NCI-H2029 (cell line): ENCODE data around the gene LONP2.
"Not testable (repeated sequence)": the region's sequence is repeated elsewhere in the genome, so short reads cannot be mapped to it uniquely, and the experiment has no call there.

ENCODE experiments used
- DNase-seq: peaks from one replicate; lab custom pipeline; 2025; lab: John Stamatoyannopoulos, UW

LONP2 gene

DNA sequence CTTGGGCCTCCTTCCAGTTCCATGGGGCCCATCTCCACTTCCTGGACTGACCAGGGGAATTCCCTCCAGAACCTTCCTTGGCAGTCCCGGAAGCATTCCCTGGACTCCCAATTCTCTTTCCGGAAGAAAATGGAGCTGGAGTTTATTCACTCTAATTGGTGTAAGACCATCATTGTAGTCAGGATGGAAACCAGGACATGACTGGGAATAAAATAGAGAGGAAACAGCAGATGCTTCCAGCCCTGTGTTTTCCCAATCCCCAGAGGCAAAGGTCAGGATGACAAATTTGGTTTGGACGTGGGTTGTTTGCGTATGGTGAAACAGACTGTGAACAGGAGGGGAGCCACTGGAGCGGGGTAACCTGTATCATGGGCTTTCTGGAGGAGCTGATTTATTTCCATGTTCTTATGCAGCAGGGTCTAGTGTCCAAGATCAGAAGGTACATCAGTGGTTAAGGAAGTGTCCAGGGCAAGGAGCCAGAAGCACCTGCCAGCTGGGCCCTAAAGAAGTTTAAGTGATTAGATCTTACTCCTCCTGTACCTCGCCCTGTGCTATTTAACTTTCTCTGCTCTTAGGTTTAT lies 8.5 kb upstream of the LONP2 start:
- DNase-seq, result no peak

DNA sequence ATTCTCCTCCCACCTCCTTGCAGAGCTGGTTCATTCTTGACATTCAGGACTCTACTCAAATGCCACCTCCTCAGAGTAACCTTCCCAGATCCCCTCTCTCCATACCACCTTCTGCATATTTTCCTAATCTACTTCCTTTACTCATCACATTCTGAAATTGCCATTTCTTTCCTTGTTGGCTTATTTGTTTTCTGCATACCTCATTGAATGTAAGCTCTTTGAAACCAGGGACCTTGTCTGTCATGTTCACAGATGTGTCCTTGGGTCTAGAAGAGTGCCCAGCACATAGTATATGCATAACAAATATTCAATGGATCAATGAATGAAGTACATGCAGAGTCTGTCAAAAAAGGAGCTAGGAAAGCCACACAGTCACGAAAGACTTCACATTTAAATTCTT lies 7.8 kb upstream of the LONP2 start:
- no peak for DNase-seq

DNA sequence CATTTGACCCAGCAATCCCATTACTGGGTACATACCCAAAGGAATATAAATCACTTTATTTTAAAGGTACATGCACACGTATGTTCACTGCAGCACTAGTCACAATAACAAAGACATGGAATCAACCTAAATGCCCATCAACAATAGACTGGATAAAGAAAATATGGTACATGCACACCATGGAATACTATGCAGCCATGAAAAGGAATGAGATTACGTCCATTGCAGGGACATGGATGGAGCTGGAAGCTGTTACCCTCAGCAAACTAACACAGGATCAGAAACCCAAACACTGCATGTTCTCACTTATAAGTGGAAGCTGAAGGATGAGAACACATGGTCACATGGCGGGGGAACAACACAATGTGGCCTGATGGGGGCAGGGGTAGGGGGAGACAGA lies 4.0 kb upstream of the LONP2 start:
- not testable (repeated sequence) for DNase-seq

DNA sequence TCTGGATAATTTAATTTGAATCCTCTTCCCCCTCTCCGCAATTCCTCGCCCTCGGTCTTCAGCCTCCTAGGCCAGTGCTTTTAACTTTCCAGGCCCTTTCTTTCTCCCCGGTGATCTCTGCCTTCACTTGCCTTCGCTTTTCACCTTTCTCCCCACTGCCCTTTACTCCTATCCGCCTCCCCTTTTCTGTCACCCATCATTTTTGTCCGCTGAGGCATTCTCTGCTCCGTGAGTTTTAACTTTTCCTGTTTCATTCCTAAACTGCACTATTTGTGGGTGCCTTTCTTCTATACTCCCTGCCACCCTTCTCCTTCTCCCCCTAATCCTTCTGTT lies 729 bp downstream of the LONP2 start:
- no peak for DNase-seq

GRCh38 chr16:48246066-48246465 lies 2.0 kb downstream of the LONP2 start:
- no peak for DNase-seq

- no peak for DNase-seq
These were observed 3.2 kb downstream of the LONP2 start, which contains the start of gene ABCC11 for GRCh38 chr16:48247311-48247710. Gene ABCC11 (minus strand): TSS chr16:48247539. CDS start chr16:48231921, 15,618 bp downstream.

DNA sequence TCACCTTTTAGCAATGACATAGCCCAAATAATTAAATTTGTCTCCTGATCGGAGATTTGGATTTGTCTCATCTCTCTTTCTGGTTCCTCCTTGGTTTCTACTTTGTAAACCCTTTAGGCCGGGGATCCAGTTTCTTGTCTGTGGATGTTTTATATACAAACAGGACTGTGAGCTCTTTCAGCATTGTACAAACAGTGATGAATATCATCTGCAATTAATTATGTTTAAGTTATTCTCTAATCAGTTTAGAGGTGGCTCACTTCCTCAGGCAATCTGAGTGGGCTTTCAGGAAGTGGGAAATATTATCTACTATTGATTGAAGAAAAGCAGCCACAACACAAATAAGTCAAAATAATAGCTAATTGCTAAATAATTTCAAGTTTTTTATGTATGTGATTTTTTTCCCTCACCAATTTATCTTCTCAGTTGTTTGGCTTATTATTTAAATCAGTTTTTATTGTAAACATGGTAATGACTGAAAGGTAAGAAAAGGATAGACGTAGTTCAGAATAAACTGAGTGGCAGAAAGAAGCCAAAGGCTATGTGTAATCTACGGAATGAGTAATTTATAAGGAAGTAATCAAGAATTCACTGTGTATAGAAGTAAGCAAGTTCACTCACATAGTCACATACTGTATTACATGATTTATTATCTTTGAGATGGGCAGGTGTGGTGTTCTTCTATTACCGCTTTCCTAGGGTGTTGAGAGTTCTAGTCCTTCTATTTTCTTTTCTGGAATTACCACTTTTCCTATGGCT lies 6.6 kb downstream of the LONP2 start:
- no peak for DNase-seq

DNA sequence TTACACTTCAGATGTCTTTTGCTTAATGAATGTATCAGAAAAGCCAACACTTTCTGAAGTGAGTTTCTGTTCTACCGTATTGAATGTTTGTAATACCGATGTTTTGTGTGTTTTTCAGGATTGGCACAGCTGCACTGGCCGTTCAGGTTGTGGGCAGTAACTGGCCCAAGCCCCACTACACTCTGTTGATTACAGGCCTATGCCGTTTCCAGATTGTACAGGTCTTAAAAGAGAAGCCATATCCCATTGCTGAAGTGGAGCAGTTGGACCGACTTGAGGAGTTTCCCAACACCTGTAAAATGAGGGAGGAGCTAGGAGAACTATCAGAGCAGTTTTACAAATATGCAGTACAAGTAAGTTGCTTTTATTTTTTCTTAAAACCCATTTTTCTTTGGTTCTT lies 7.9 kb downstream of the LONP2 start:
- DNase-seq, result no peak

DNA sequence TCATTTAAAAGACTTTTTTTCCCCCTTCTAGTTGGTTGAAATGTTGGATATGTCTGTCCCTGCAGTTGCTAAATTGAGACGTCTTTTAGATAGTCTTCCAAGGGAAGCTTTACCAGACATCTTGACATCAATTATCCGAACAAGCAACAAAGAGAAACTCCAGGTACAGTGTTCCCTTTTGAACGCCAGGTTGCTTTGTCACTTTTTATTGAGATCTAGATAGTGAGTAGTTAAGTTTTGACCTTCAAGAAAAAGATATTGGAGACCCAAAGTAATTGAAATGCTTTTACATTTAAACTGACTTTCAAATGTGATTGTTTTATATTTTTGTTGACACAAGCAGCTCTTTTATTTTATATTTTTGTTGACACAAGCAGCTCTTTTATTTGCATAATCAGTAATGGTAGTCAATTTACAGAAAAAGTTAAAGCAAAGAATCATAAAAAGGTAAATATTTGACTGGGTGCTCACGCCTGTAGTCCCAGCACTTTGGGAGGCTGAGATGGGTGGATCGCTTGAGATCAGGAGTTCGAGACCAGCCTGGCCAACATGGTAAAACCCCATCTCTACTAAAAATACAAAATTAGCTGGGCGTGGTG lies 12.6 kb downstream of the LONP2 start:
- DNase-seq, result no peak

DNA sequence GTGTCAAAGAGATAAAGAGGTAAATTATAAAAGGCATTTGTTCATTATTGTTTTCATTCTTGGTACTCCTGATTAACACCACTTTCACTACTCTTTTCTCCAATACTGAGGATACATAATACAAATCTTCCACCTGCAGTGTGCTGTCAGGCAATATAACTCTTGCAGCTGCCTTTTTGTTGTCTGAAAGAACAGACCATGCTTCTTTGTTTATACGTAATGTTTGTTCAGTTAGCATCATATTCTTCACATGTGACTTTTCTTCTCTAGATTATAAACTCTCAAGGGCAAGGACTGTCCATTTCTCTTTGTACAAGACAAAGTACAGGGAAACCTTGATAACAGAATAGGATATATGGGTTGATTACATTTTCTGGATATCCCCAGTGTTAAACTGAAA lies 17.5 kb downstream of the LONP2 start:
- no peak for DNase-seq

- DNase-seq, result no peak
These were observed 18.5 kb downstream of the LONP2 start for GRCh38 chr16:48262631-48263030.

DNA sequence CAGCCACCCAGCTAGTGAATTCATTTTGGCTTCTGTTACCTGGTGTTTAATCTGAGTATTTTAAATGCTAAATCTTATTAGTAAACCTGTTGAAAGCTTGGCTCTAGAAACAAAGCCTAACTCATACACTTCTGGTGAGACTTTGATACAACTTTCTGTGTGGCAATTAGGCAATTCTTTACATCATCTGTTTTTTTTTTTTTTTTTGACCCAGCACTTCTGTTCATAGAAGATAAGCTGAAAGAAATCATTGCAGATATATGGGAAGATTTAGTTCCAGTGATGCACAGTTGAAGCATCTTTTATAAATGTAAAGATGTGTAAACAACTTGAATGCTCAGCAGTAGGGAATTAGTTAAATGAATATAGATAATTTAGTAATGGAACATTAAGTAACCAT lies 24.9 kb downstream of the LONP2 start:
- DNase-seq, result no peak

- no peak for DNase-seq
These were observed 27.6 kb downstream of the LONP2 start for GRCh38 chr16:48271728-48272127.

DNA sequence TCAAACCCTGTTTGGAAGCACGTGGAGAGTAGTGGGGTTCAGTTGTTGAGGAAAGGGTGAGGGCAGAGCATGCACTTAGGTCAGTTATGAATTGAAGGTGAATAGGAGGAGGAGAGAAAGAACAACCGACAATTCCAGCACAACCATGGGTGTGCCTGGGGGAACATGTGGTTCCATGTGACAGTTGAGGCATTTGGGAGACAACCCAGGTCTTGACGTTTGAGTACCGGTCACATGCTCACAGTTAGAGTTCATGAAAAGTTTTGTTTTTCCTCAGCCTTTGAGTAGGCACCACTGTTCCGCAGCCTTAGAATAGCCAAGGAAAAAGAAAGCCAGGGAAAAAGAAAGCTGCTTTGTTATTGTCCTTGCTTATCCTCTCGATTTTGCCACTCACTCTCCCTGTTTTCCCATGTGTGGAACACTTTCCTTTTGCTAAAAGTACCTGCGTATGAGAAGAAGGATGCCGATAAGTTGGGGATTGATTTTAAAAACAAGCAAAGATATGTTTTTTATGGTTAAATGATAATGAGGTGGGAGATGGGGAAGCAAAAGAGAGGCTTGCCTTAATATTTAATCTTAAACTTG lies 28.8 kb downstream of the LONP2 start:
- no peak for DNase-seq

DNA sequence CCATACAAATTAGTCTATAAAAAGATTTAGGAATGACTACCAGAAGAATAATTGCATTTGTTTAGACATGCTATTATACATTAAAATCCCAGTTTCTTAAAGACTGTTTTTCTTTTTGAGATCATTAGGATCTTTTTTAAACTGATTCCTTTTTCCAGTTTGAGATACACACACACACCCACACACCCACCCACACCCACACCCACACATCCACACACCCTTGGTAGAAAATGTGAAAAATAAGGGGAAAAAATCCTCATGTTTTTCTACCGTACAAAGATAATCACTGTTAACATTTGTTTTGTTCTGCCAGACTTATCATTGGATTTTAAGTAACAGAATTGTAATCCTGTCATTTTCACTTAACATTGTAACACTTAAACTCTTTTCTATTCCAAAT lies 30.4 kb downstream of the LONP2 start:
- no peak for DNase-seq

DNA sequence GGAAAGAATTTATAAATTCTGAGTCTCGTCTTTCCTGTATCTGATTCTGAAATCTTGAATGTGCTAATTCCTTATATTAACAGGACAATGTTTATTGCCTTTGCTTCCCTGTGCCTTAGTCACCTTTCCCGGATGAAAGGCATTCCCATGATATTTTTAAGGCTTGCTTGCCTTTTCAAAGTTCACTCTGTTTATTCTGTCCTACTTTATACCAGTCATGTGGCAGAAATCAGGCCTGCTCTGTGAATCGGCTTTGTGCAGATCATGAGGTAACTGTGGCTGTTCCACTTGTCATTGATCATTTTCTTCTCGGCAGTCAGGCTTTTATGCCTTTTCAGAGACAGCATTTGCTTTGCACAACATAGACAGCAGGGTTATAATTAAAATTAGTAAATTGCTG lies 32.0 kb downstream of the LONP2 start:
- DNase-seq, result no peak

GRCh38 chr16:48277158-48277557 lies 33.1 kb downstream of the LONP2 start:
- DNase-seq, result no peak

GRCh38 chr16:48279199-48279598 lies 35.1 kb downstream of the LONP2 start:
- no peak for DNase-seq

- no peak for DNase-seq
These were observed 36.4 kb downstream of the LONP2 start for GRCh38 chr16:48280546-48280945.

- no peak for DNase-seq
These were observed 38.6 kb downstream of the LONP2 start for GRCh38 chr16:48282636-48283263.

- DNase-seq, result no peak
These were observed 40.8 kb downstream of the LONP2 start for GRCh38 chr16:48284772-48285409.

GRCh38 chr16:48287239-48287638 lies 43.1 kb downstream of the LONP2 start:
- no peak for DNase-seq
